Naive B cell (primary cell): ENCODE results near the gene GSTCD. TPM values are rescaled to one million over a fixed set of nuclear protein-coding genes. Genes with fewer than 3 reads are reported as not detected.
"Not testable (repeated sequence)": the region's sequence is repeated elsewhere in the genome, so short reads cannot be mapped to it uniquely, and the experiment has no call there.

Experiments
- ATAC-seq, 2 donors: fragments of 150-1000 bp; cut with Tn5 transposase; 2 replicates each; pipeline ENCODE4 v1.10.0; 2021; ENCODE audit warnings: low read depth in 2 of 2, mild to moderate bottlenecking in 2 of 2, moderate library complexity in 2 of 2
- DNase-seq: peaks from one replicate; pipeline ENCODE4 v3.0.0; 2022
- H3K27ac Mint-ChIP-seq, 6 donors: one replicate each; pipeline ENCODE4 v1.8.0; 2020 to 2022; ENCODE audit warnings: mild to moderate bottlenecking in 6 of 6, mixed read lengths in 6 of 6, moderate library complexity in 5 of 6, inconsistent platforms in 2 of 6
- H3K27me3 Mint-ChIP-seq, 3 donors: one replicate each; pipeline ENCODE4 v1.8.0; 2021 to 2022; ENCODE audit warnings: mixed read lengths in 3 of 3, mild to moderate bottlenecking in 1 of 3
- H3K36me3 Mint-ChIP-seq, 2 donors: one replicate each; pipeline ENCODE4 v1.8.0; 2020 to 2022; ENCODE audit warnings: mixed read lengths in 2 of 2, inconsistent platforms in 1 of 2, mild to moderate bottlenecking in 1 of 2
- H3K4me1 Mint-ChIP-seq, 3 donors: one replicate each; pipeline ENCODE4 v1.8.0; 2020 to 2022; ENCODE audit warnings: mixed read lengths in 3 of 3, inconsistent platforms in 1 of 3, mild to moderate bottlenecking in 1 of 3, moderate library complexity in 1 of 3
- H3K4me3 Mint-ChIP-seq, 8 donors: one replicate each; pipeline ENCODE4 v1.8.0; 2020 to 2022; ENCODE audit warnings: mild to moderate bottlenecking in 8 of 8, mixed read lengths in 8 of 8, moderate library complexity in 8 of 8, inconsistent platforms in 2 of 8
- H3K9me3 Mint-ChIP-seq, 7 donors: one replicate each; pipeline ENCODE4 v1.8.0; 2020 to 2022; ENCODE audit warnings: mixed read lengths in 7 of 7, mild to moderate bottlenecking in 5 of 7, inconsistent platforms in 2 of 7, moderate library complexity in 1 of 7
- polyA plus RNA-seq, 6 donors: library from polyadenylated mRNA; unstranded; fragments of 300-500 nt; fragmentation: Illumina TruSeq; gene quantifications; one replicate each; pipeline ENCODE4 v1.2.3, GENCODE V29; 2021; ENCODE audit warnings: low read depth in 6 of 6

The GSTCD gene, protein sequence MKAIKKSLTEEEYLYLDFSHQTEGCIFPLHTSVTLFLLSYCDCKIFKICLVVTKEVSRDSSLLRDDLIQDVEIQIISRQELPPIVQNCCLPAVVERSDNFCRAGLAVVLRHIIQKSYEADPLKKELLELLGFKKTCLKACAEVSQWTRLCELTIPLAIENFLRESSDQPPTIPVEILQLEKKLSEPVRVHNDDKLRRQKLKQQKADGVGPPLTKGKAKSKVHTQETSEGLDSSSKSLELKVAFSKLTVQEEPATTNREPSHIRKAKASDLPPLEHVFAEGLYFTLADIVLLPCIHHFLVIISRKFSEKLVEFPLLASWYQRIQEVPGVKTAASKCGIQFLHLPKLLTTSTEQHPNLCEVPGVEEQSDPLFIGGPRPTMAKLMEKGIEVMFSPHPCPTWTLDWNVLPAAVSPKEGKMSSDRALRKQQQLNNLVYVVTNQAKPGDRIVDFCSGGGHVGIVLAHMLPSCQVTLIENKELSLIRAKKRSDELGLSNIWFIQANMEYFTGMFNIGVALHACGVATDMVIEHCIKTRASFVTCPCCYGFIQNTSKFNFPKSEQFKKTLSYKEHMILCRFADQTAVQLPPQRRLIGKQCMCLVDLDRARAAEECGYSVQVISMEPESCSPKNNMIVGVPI
- 1 to 10 TPM in 5 of 6 donors, not detected in 1; 4.4 to 6.1 (median 4.9) TPM for polyA plus RNA-seq

GRCh38 chr4:105708181-105709080 lies at the start of gene GSTCD, which contains the start of gene INTS12:
Gene GSTCD, plus strand, starts transcription at chr4:105708784. Its CDS starts 8,830 bp downstream, at chr4:105717614.
Gene INTS12, minus strand, starts transcription at chr4:105708689. Its CDS starts 8,684 bp downstream, at chr4:105700005.
- Mint-ChIP-seq H3K4me3 (peak within 1 kb of the TSS; percentile 97 to 100 (median 100)), H3K4me1 (peaks cover 25 to 40% (median 26%) of the 10 kb centered on the region in 3 donors), H3K27ac (peak within 1 kb of the TSS; percentile 95 to 99 (median 98)), H3K36me3 (no peaks in the 10 kb centered on the region), H3K9me3 (no peaks in the 10 kb centered on the region), H3K27me3 (no peaks in the 10 kb centered on the region)
- peak; percentile 84 for DNase-seq
- ATAC-seq: peak; percentile 86 to 92

GRCh38 chr4:105659190-105659589 lies 49.4 kb upstream of the GSTCD start:
- no peaks in the 10 kb centered on the region for H3K9me3 Mint-ChIP-seq
- no peaks in the 10 kb centered on the region for H3K36me3 Mint-ChIP-seq
- no peak overlapping the region for H3K27ac Mint-ChIP-seq
- DNase-seq: no peak
- H3K4me1 Mint-ChIP-seq: no peaks in the 10 kb centered on the region
- H3K27me3 Mint-ChIP-seq: peaks cover 0 to 4% (median 0%) of the 10 kb centered on the region in 3 donors
- no peak for ATAC-seq
- H3K4me3 Mint-ChIP-seq: no peak overlapping the region

GRCh38 chr4:105661028-105661427 lies 47.6 kb upstream of the GSTCD start:
- ATAC-seq (no peak), DNase-seq (no peak)
- Mint-ChIP-seq H3K4me1 (no peaks in the 10 kb centered on the region), H3K9me3 (no peaks in the 10 kb centered on the region), H3K36me3 (no peaks in the 10 kb centered on the region), H3K4me3 (no peak overlapping the region), H3K27me3 (peaks cover 5 to 12% (median 5%) of the 10 kb centered on the region in 3 donors), H3K27ac (no peak overlapping the region)

GRCh38 chr4:105662935-105663675 lies 45.5 kb upstream of the GSTCD start:
- Mint-ChIP-seq H3K4me1 (no peaks in the 10 kb centered on the region), H3K9me3 (no peaks in the 10 kb centered on the region), H3K4me3 (no peak overlapping the region), H3K36me3 (no peaks in the 10 kb centered on the region), H3K27ac (no peak overlapping the region), H3K27me3 (peaks cover 7 to 17% (median 9%) of the 10 kb centered on the region in 3 donors)
- DNase-seq (no peak), ATAC-seq (no peak)

- Mint-ChIP-seq H3K4me3 (no peak overlapping the region), H3K27me3 (peaks cover 7 to 17% (median 13%) of the 10 kb centered on the region in 3 donors), H3K27ac (no peak overlapping the region), H3K36me3 (no peaks in the 10 kb centered on the region), H3K9me3 (no peaks in the 10 kb centered on the region), H3K4me1 (no peaks in the 10 kb centered on the region)
- DNase-seq (no peak), ATAC-seq (no peak)
These were observed 41.9 kb upstream of the GSTCD start for GRCh38 chr4:105666693-105667092.

GRCh38 chr4:105670684-105671083 lies 37.9 kb upstream of the GSTCD start:
- no peak overlapping the region for H3K4me3 Mint-ChIP-seq
- peaks cover 5 to 22% (median 14%) of the 10 kb centered on the region in 3 donors for H3K27me3 Mint-ChIP-seq
- no peaks in the 10 kb centered on the region for H3K9me3 Mint-ChIP-seq
- no peaks in the 10 kb centered on the region for H3K4me1 Mint-ChIP-seq
- ATAC-seq (no peak), DNase-seq (no peak)
- H3K36me3 Mint-ChIP-seq: no peaks in the 10 kb centered on the region
- no peak overlapping the region for H3K27ac Mint-ChIP-seq

DNA sequence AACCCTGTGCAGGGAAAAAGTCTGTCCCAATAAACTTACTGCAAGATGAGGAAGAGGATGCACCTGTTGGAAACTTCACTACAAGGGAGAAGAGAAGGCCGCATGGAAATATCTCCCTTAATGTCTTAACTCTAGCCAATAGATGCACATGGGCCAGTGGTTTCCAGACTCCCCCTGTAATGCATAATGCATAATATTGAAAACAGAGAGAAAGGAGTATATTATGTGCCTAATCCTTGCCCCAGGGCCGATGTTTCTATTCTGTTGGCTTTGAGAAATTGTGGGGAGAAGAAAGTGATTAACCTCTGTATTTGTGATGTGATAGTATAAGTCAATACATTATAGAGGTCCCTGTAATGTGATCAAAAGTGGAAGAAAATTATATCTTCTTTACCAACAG lies 37.3 kb upstream of the GSTCD start:
- no peaks in the 10 kb centered on the region for H3K4me1 Mint-ChIP-seq
- H3K27ac Mint-ChIP-seq: no peak overlapping the region
- DNase-seq (no peak), ATAC-seq (no peak)
- no peak overlapping the region for H3K4me3 Mint-ChIP-seq
- H3K36me3 Mint-ChIP-seq: no peaks in the 10 kb centered on the region
- H3K27me3 Mint-ChIP-seq: peaks cover 0 to 18% (median 10%) of the 10 kb centered on the region in 3 donors
- no peaks in the 10 kb centered on the region for H3K9me3 Mint-ChIP-seq

GRCh38 chr4:105674011-105674410 lies 34.6 kb upstream of the GSTCD start:
- DNase-seq (no peak), ATAC-seq (no peak)
- Mint-ChIP-seq H3K27me3 (peaks cover 0 to 10% (median 7%) of the 10 kb centered on the region in 3 donors), H3K27ac (no peak overlapping the region), H3K9me3 (no peaks in the 10 kb centered on the region), H3K4me1 (no peaks in the 10 kb centered on the region), H3K4me3 (no peak overlapping the region), H3K36me3 (no peaks in the 10 kb centered on the region)

- no peak for DNase-seq
- H3K4me1 Mint-ChIP-seq: no peaks in the 10 kb centered on the region
- H3K4me3 Mint-ChIP-seq: no peak overlapping the region
- H3K27ac Mint-ChIP-seq: no peak overlapping the region
- ATAC-seq: no peak
- H3K36me3 Mint-ChIP-seq: no peaks in the 10 kb centered on the region
- peaks cover 0 to 7% (median 6%) of the 10 kb centered on the region in 3 donors for H3K27me3 Mint-ChIP-seq
- H3K9me3 Mint-ChIP-seq: no peaks in the 10 kb centered on the region
These were observed 30.9 kb upstream of the GSTCD start for GRCh38 chr4:105677709-105678108.

- H3K4me3 Mint-ChIP-seq: no peak overlapping the region
- H3K27me3 Mint-ChIP-seq: no peaks in the 10 kb centered on the region
- DNase-seq (no peak), ATAC-seq (no peak)
- H3K4me1 Mint-ChIP-seq: no peaks in the 10 kb centered on the region
- no peak overlapping the region for H3K27ac Mint-ChIP-seq
- no peaks in the 10 kb centered on the region for H3K36me3 Mint-ChIP-seq
- H3K9me3 Mint-ChIP-seq: no peaks in the 10 kb centered on the region
These were observed 29.4 kb upstream of the GSTCD start for GRCh38 chr4:105679186-105679585.

DNA sequence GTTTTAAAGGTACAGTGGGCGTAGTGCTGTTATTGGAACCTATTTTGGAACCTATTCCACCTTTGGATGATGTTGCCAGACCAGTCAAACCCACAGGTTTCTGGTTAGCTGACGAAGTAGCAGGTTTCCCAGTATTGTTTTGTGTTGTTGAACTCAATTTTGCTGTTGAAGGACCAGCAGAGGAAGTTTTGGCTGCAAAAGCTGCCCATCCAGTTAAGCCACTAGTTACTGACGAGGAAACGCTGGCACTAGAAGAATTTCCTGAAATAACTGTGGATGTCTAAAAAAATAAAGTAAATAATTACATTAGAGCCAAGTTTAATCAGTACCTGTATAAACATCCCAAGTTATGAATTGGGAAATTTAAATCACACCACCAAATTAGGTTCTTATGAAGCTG lies 25.5 kb upstream of the GSTCD start:
- H3K27me3 Mint-ChIP-seq: no peaks in the 10 kb centered on the region
- no peak for DNase-seq
- no peaks in the 10 kb centered on the region for H3K4me1 Mint-ChIP-seq
- ATAC-seq: no peak
- H3K9me3 Mint-ChIP-seq: no peaks in the 10 kb centered on the region
- no peak overlapping the region for H3K4me3 Mint-ChIP-seq
- H3K36me3 Mint-ChIP-seq: no peaks in the 10 kb centered on the region
- no peak overlapping the region for H3K27ac Mint-ChIP-seq

- H3K9me3 Mint-ChIP-seq: no peaks in the 10 kb centered on the region
- ATAC-seq: no peak
- H3K4me3 Mint-ChIP-seq: no peak overlapping the region
- peaks cover 0 to 12% of the 10 kb centered on the region in 2 donors for H3K36me3 Mint-ChIP-seq
- H3K27me3 Mint-ChIP-seq: no peaks in the 10 kb centered on the region
- no peak for DNase-seq
- H3K27ac Mint-ChIP-seq: no peak overlapping the region
- H3K4me1 Mint-ChIP-seq: no peaks in the 10 kb centered on the region
These were observed 22.0 kb upstream of the GSTCD start for GRCh38 chr4:105686571-105686970.

DNA sequence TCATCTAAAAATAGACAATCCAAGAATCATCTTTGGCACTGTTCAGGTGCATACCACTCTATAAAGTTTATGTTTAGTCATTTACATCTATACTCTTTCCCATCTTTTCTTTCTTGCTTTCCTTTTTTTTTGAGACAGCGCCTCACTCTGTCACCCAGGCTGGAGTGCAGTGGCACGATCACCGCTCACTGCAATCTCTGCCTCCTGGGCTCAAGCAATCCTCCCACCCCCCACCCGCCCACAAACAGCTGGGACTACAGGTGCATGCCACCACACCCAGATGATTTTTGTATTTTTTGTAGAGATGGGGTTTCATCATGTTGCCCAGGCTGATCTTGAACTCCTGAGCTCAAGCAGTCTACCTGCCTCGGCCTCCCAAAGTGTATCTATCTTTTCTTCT lies 13.8 kb upstream of the GSTCD start:
- H3K9me3 Mint-ChIP-seq, H3K27me3 Mint-ChIP-seq, H3K4me3 Mint-ChIP-seq, H3K4me1 Mint-ChIP-seq, DNase-seq, ATAC-seq: not testable (repeated sequence)
- peaks cover 7 to 46% of the 10 kb centered on the region in 2 donors for H3K36me3 Mint-ChIP-seq
- H3K27ac Mint-ChIP-seq: peak overlapping the region in 1 of 6 donors; percentile 44
